HG03135 (cell line): ENCODE measurements around the gene IMMP1L.
"Not testable (repeated sequence)": the region's sequence is repeated elsewhere in the genome, so short reads cannot be mapped to it uniquely, and the experiment has no call there.

Experiments used
- ATAC-seq: cut with Tn5 transposase; IDR thresholded peaks from one replicate; pipeline ENCODE4 v1.9.1; 2021; ENCODE audit warnings: mild to moderate bottlenecking, moderate library complexity; ENCODE audit not compliant: unreplicated experiment

The IMMP1L gene

GRCh38 chr11:31509429-31510345 lies at the start of gene IMMP1L, which contains the start of gene ELP4:
IMMP1L (minus strand) TSS chr11:31509622; CDS start chr11:31463276, 46,346 bp downstream.
ELP4 (plus strand) TSS chr11:31509767; CDS start chr11:31509785, 18 bp downstream.
- peak; percentile 100 for ATAC-seq

GRCh38 chr11:31558001-31558400 lies 48.6 kb upstream of the IMMP1L start:
- no peak for ATAC-seq

GRCh38 chr11:31555938-31556337 lies 46.5 kb upstream of the IMMP1L start:
- ATAC-seq, result no peak

GRCh38 chr11:31542862-31543261 lies 33.4 kb upstream of the IMMP1L start:
- no peak for ATAC-seq

- no peak for ATAC-seq
Observed at GRCh38 chr11:31535479-31535878, 26.1 kb upstream of the IMMP1L start.

- no peak for ATAC-seq
Observed at GRCh38 chr11:31531293-31531692, 21.9 kb upstream of the IMMP1L start.

- ATAC-seq, result peak; percentile 62
Observed at GRCh38 chr11:31529701-31530100, 20.3 kb upstream of the IMMP1L start.

GRCh38 chr11:31529189-31529588 lies 19.8 kb upstream of the IMMP1L start:
- ATAC-seq, result no peak

GRCh38 chr11:31521497-31522150 lies 12.2 kb upstream of the IMMP1L start:
- ATAC-seq, result no peak

- ATAC-seq, result no peak
Observed at GRCh38 chr11:31512117-31512516, 2.7 kb upstream of the IMMP1L start.

GRCh38 chr11:31509051-31509428 lies 382 bp downstream of the IMMP1L start:
- peak; percentile 8 for ATAC-seq

GRCh38 chr11:31500560-31500959 lies 8.9 kb downstream of the IMMP1L start:
- ATAC-seq, result no peak

- no peak for ATAC-seq
Observed at GRCh38 chr11:31499576-31500178, 9.7 kb downstream of the IMMP1L start.

GRCh38 chr11:31493762-31494161 lies 15.7 kb downstream of the IMMP1L start:
- ATAC-seq, result not testable (repeated sequence)

- ATAC-seq, result no peak
Observed at GRCh38 chr11:31493235-31493634, 16.2 kb downstream of the IMMP1L start.

GRCh38 chr11:31492320-31492913 lies 17.0 kb downstream of the IMMP1L start:
- ATAC-seq, result no peak

- no peak for ATAC-seq
Observed at GRCh38 chr11:31487848-31488247, 21.6 kb downstream of the IMMP1L start.

GRCh38 chr11:31484497-31484896 lies 24.9 kb downstream of the IMMP1L start:
- ATAC-seq, result no peak

- no peak for ATAC-seq
Observed at GRCh38 chr11:31480930-31481329, 28.5 kb downstream of the IMMP1L start.

- no peak for ATAC-seq
Observed at GRCh38 chr11:31479066-31479465, 30.4 kb downstream of the IMMP1L start.

GRCh38 chr11:31478223-31478590 lies 31.2 kb downstream of the IMMP1L start:
- ATAC-seq, result no peak
